CD14-positive monocyte (primary cell): ENCODE results near the gene ANKRD34B. TPM values are rescaled to one million over a fixed set of nuclear protein-coding genes. Genes with fewer than 3 reads are reported as not detected.

Experiments used
- DNase-seq, 3 donors: peaks; one replicate each; pipeline ENCODE4 v3.0.0-alpha.2; 2011 to 2022
- H2AFZ ChIP-seq: 2 replicates; pipeline ENCODE4 v1.6.0; 2012; ENCODE audit warnings: mild to moderate bottlenecking, low read depth, low read length, inconsistent platforms; ENCODE audit not compliant: insufficient read depth, poor library complexity, severe bottlenecking
- H3K27ac ChIP-seq, 2 donors: 1 replicate in 1 of 2; 2 replicates in 1 of 2; pipeline ENCODE4 v1.5.1; 2012 to 2013; ENCODE audit warnings: low read length in 2 of 2, control low read depth in 1 of 2, inconsistent platforms in 1 of 2, low read depth in 1 of 2, mild to moderate bottlenecking in 1 of 2
- H3K27me3 ChIP-seq, 2 donors: one replicate each; pipeline versions ENCODE4 v1.6.0 to v1.6.1; 2011 to 2013; ENCODE audit warnings: low read length in 2 of 2; ENCODE audit not compliant: control insufficient read depth in 2 of 2, insufficient read depth in 2 of 2
- H3K36me3 ChIP-seq, 2 donors: replicated peaks in 1 of 2; 1 replicate in 1 of 2; 2 replicates in 1 of 2; pipeline versions ENCODE4 v1.5.1 to v1.6.1; 2012 to 2013; ENCODE audit warnings: low read length in 2 of 2, control low read depth in 1 of 2, inconsistent platforms in 1 of 2, mild to moderate bottlenecking in 1 of 2; ENCODE audit not compliant: insufficient read depth in 2 of 2, control insufficient read depth in 1 of 2
- H3K4me1 ChIP-seq, 2 donors: 1 replicate in 1 of 2; 2 replicates in 1 of 2; pipeline versions ENCODE4 v1.5.1 to v1.6.1; 2012 to 2013; ENCODE audit warnings: low read length in 2 of 2, control low read depth in 1 of 2, inconsistent platforms in 1 of 2, mild to moderate bottlenecking in 1 of 2, moderate library complexity in 1 of 2; ENCODE audit not compliant: insufficient read depth in 2 of 2, control insufficient read depth in 1 of 2
- H3K4me2 ChIP-seq: replicated peaks from 2 replicates; pipeline ENCODE3; 2012; ENCODE audit warnings: low read length, moderate library complexity, mild to moderate bottlenecking; ENCODE audit not compliant: poor library complexity, severe bottlenecking; ENCODE audit errors: extremely low read depth
- H3K4me3 ChIP-seq, 3 experiments: fragments of 200-600 bp in 1 of 3; sonication (generic) in 1 of 3; replicated peaks in 1 of 3; 1 replicate in 2 of 3; 2 replicates in 1 of 3; pipeline ENCODE4 v1.5.1; 2011 to 2013; ENCODE audit warnings: low read length in 3 of 3, mild to moderate bottlenecking in 3 of 3, control low read depth in 2 of 3, low read depth in 2 of 3, inconsistent platforms in 1 of 3, moderate library complexity in 1 of 3
- H3K79me2 ChIP-seq: 2 replicates; pipeline ENCODE4 v1.6.0; 2012; ENCODE audit warnings: mild to moderate bottlenecking, control low read depth, inconsistent platforms, low read length, moderate library complexity; ENCODE audit not compliant: insufficient read depth
- H3K9ac ChIP-seq: 2 replicates; pipeline ENCODE4 v1.6.0; 2017; ENCODE audit warnings: low read length, mild to moderate bottlenecking; ENCODE audit not compliant: insufficient read depth, poor library complexity, severe bottlenecking
- H3K9me3 ChIP-seq, 2 donors: replicated peaks in 1 of 2; 1 replicate in 1 of 2; 2 replicates in 1 of 2; pipeline versions ENCODE4 v1.5.1 to v1.6.1; 2012 to 2013; ENCODE audit warnings: low read length in 2 of 2, control low read depth in 1 of 2; ENCODE audit not compliant: control insufficient read depth in 1 of 2, insufficient read depth in 1 of 2
- H4K20me1 ChIP-seq: 2 replicates; pipeline ENCODE4 v1.6.0; 2012; ENCODE audit warnings: mild to moderate bottlenecking, low read length, control low read depth, moderate library complexity; ENCODE audit not compliant: insufficient read depth
- H3K27ac Mint-ChIP-seq, 7 donors: one replicate each; pipeline ENCODE4 v1.8.0; 2020; ENCODE audit warnings: mild to moderate bottlenecking in 7 of 7, mixed read lengths in 7 of 7, moderate library complexity in 6 of 7, inconsistent platforms in 2 of 7
- H3K27me3 Mint-ChIP-seq, 3 donors: one replicate each; pipeline ENCODE4 v1.8.0; 2021 to 2022; ENCODE audit warnings: low read depth in 3 of 3, mild to moderate bottlenecking in 3 of 3, mixed read lengths in 3 of 3, moderate library complexity in 3 of 3, inconsistent platforms in 1 of 3
- H3K36me3 Mint-ChIP-seq, 2 donors: one replicate each; pipeline ENCODE4 v1.8.0; 2020; ENCODE audit warnings: mixed read lengths in 2 of 2, inconsistent platforms in 1 of 2, mild to moderate bottlenecking in 1 of 2
- H3K4me1 Mint-ChIP-seq: one replicate; pipeline ENCODE4 v1.8.0; 2020; ENCODE audit warnings: mild to moderate bottlenecking, mixed read lengths
- H3K4me3 Mint-ChIP-seq, 2 donors: one replicate each; pipeline ENCODE4 v1.8.0; 2020; ENCODE audit warnings: mild to moderate bottlenecking in 2 of 2, mixed read lengths in 2 of 2, moderate library complexity in 1 of 2
- H3K9me3 Mint-ChIP-seq, 7 donors: one replicate each; pipeline ENCODE4 v1.8.0; 2020 to 2022; ENCODE audit warnings: mixed read lengths in 7 of 7, mild to moderate bottlenecking in 6 of 7, moderate library complexity in 6 of 7, inconsistent platforms in 2 of 7
- WGBS: methylation state at CpG from one replicate; pipeline ENCODE4 v1.1.5; 2013; ENCODE audit warnings: missing lambda C conversion rate; ENCODE audit not compliant: insufficient coverage; 5-methylcytosine and 5-hydroxymethylcytosine counted together
- intact Hi-C, 2 donors: fragments of 100-400 bp; cut with micrococcal nuclease; formaldehyde crosslinking; loops; one replicate each; pipeline versions ENCODE4 v1.15.0 to v1.15.1; 2023
- polyA plus RNA-seq, 3 donors: library from polyadenylated mRNA; depleted of rRNA in 1 of 3; unstranded in 2 of 3; stranded (reverse) in 1 of 3; fragments of 300-500 nt in 2 of 3; fragments of >200 nt in 1 of 3; fragmentation: Illumina TruSeq in 2 of 3; gene quantifications; 1 replicate in 2 of 3; 2 replicates in 1 of 3; pipeline ENCODE4 v1.2.3, GENCODE V29; 2012 to 2021
- TF ChIP-seq, protein P1 (sequence below): fragments of 200-600 bp; IDR thresholded peaks from one replicate; pipeline ENCODE4 v1.8.0; 2022; ENCODE audit warnings: antibody characterized with exemption, mild to moderate bottlenecking

ANKRD34B gene
- polyA plus RNA-seq, 3 donors, result 0.43 to 2.0 (median 1.3) TPM

DNA sequence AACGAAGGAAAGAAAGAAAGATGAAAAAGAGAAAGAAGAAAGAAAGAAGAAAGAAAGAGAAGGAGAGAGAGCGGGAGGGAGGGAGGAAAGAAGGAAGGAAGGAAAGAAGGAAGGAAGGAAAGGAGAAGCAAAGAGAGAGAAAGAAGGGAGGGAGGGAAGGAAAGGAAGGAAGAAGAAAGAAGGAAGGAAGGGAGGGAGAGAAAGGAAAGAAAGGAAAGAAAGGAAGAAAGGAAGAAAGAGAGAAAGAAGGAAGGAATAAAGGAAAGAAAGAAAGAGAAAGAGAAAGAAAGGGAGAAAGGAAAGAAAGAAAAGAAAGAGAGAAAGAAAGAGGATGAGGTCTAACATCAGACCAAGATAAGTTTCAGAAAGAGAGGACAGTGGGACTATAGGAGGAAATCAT, 9.0 kb upstream of the ANKRD34B start:
- H3K36me3 ChIP-seq, result no peaks in the 10 kb centered on the region
- H3K4me3 ChIP-seq, result no peak overlapping the region
- H3K27me3 ChIP-seq, result peaks cover 5 to 8% of the 10 kb centered on the region in 2 donors
- Mint-ChIP-seq H3K4me1 (no peaks in the 10 kb centered on the region), H3K4me3 (peak overlapping the region in 1 of 2 donors; percentile 1), H3K27ac (no peak overlapping the region), H3K9me3 (peaks cover 0 to 11% (median 2%) of the 10 kb centered on the region in 7 donors), H3K36me3 (no peaks in the 10 kb centered on the region), H3K27me3 (peaks cover 13 to 26% (median 21%) of the 10 kb centered on the region in 3 donors)
- H3K27ac ChIP-seq, result no peak overlapping the region
- DNase-seq, result no peak
- intact Hi-C loops, result no loop called here
- no peaks in the 10 kb centered on the region for H4K20me1 ChIP-seq
- TF ChIP-seq, protein P1, sequence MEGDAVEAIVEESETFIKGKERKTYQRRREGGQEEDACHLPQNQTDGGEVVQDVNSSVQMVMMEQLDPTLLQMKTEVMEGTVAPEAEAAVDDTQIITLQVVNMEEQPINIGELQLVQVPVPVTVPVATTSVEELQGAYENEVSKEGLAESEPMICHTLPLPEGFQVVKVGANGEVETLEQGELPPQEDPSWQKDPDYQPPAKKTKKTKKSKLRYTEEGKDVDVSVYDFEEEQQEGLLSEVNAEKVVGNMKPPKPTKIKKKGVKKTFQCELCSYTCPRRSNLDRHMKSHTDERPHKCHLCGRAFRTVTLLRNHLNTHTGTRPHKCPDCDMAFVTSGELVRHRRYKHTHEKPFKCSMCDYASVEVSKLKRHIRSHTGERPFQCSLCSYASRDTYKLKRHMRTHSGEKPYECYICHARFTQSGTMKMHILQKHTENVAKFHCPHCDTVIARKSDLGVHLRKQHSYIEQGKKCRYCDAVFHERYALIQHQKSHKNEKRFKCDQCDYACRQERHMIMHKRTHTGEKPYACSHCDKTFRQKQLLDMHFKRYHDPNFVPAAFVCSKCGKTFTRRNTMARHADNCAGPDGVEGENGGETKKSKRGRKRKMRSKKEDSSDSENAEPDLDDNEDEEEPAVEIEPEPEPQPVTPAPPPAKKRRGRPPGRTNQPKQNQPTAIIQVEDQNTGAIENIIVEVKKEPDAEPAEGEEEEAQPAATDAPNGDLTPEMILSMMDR, result no peak
- no peaks in the 10 kb centered on the region for H3K4me1 ChIP-seq
- no peak overlapping the region for H2AFZ ChIP-seq
- WGBS, result 95% methylated on average over 2 of the region's 2 CpGs
- no peak overlapping the region for H3K9ac ChIP-seq
- no peaks in the 10 kb centered on the region for H3K79me2 ChIP-seq
- no peaks in the 10 kb centered on the region for H3K9me3 ChIP-seq
- no peak overlapping the region for H3K4me2 ChIP-seq

DNA sequence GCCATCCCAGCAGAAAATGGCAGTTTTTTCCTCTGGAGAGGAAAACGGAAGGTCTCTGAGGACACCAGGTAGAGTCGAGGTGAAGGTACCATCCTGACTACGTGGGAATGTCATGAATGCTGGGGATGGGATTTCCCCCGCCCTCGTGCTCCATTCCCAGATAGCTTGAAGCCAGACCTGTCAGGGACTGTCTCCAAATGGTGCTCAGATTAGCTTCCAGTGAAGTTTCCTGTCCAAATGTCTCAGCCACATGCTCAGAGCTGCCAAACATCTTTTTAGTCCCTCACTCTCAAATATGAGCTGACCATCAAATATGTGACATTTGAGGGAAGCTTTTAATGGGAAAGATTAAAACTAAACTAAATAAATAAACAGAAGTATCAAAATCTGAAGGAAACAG, 7.6 kb upstream of the ANKRD34B start:
- Histone ChIP-seq H2AFZ (no peak overlapping the region), H3K36me3 (no peaks in the 10 kb centered on the region), H3K27me3 (peaks cover 11 to 19% of the 10 kb centered on the region in 2 donors), H3K79me2 (no peaks in the 10 kb centered on the region), H3K9ac (no peak overlapping the region), H3K4me1 (no peaks in the 10 kb centered on the region), H4K20me1 (no peaks in the 10 kb centered on the region), H3K27ac (no peak overlapping the region), H3K4me3 (no peak overlapping the region), H3K4me2 (no peak overlapping the region), H3K9me3 (no peaks in the 10 kb centered on the region)
- Mint-ChIP-seq H3K27ac (no peak overlapping the region), H3K27me3 (peaks cover 22 to 36% (median 33%) of the 10 kb centered on the region in 3 donors), H3K36me3 (no peaks in the 10 kb centered on the region), H3K4me3 (no peak overlapping the region), H3K4me1 (no peaks in the 10 kb centered on the region), H3K9me3 (peaks cover 0 to 8% (median 4%) of the 10 kb centered on the region in 7 donors)
- intact Hi-C loops, result no loop called here
- TF ChIP-seq, protein P1, result no peak
- 64% methylated on average over 4 of the region's 5 CpGs for WGBS
- no peak for DNase-seq
